Measurements from ENCODE around the gene ROBO2. TPM values are rescaled to one million over a fixed set of nuclear protein-coding genes. Genes with fewer than 3 reads are reported as not detected.

The ROBO2 gene
- total RNA-seq, 1 experiment from 2014 or later, result not detected

- ATAC-seq (no peak), DNase-seq (ENCODE audit: low read depth, low spot score) (no peak)
- intact Hi-C loops (cut with micrococcal nuclease), result no loop called here
- Histone ChIP-seq H3K4me3 (replicated peaks in 1 of 2; ENCODE audit: low read depth in 1 of 2, low read length in 2 of 2) (no peak overlapping the region), H3K79me2 (ENCODE audit: insufficient read depth, low read length) (no peaks in the 10 kb centered on the region), H2AFZ (ENCODE audit: low read depth, low read length, poor library complexity, severe bottlenecking) (no peak overlapping the region), H3K4me2 (ENCODE audit: low read length) (no peak overlapping the region), H3K36me3 (ENCODE audit: control insufficient read depth in 1 of 2, insufficient read depth in 2 of 2, low read length in 2 of 2) (no peaks in the 10 kb centered on the region), H3K9me3 (ENCODE audit: control insufficient read depth in 1 of 2, insufficient read depth in 1 of 2, low read depth in 1 of 2, low read length in 2 of 2) (peaks cover 14% of the 10 kb centered on the region in 2 experiments; a peak in 3 of 4 replicates), H3K4me1 (ENCODE audit: control insufficient read depth in 1 of 2, insufficient read depth in 2 of 2, low read length in 2 of 2) (no peaks in the 10 kb centered on the region), H3K9ac (ENCODE audit: low read length) (no peak overlapping the region), H3K27me3 (ENCODE audit: insufficient read depth, low read length) (no peaks in the 10 kb centered on the region), H3K27ac (ENCODE audit: low read depth, low read length) (no peak overlapping the region), H3K9me2 (ENCODE audit: insufficient read depth) (no peaks in the 10 kb centered on the region), H4K20me1 (ENCODE audit: insufficient read depth) (no peaks in the 10 kb centered on the region)
- POLR2A ChIA-PET, result no interaction called here
- TF ChIP-seq JUND (IDR thresholded peaks at IDR 0.05) (no peak), POLR2A (IDR thresholded peaks at IDR 0.05; ENCODE audit: borderline replicate concordance, extremely low read depth, insufficient read depth, insufficient read length) (no peak), ZNF274 (IDR thresholded peaks at IDR 0.05; ENCODE audit: low read depth, low read length) (no peak), FOSL1 (IDR thresholded peaks at IDR 0.05; ENCODE audit: low read depth) (no peak), REST (IDR thresholded peaks at IDR 0.05; ENCODE audit: low read depth) (no peak), RAD21 (IDR thresholded peaks at IDR 0.05; ENCODE audit: low read depth) (no peak), EGR1 (IDR thresholded peaks at IDR 0.05; ENCODE audit: low read depth) (no peak), YY1 (IDR thresholded peaks at IDR 0.05; ENCODE audit: extremely low read depth, insufficient replicate concordance, low read depth, low read length) (no peak)
- TF ChIP-seq, protein P1, sequence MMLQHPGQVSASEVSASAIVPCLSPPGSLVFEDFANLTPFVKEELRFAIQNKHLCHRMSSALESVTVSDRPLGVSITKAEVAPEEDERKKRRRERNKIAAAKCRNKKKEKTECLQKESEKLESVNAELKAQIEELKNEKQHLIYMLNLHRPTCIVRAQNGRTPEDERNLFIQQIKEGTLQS (IDR thresholded peaks at IDR 0.05), result no peak
- CTCF ChIA-PET, result no interaction called here
- RAD21 ChIA-PET (ENCODE audit: low non-redundant PET in 1 of 2, low total read pairs in 2 of 2, uncharacterized antibody in 2 of 2, unreplicated experiment in 2 of 2), result no interaction called here
- no TSS peak for BruUV-seq (replicated peaks)
These were observed 28.9 kb downstream of the ROBO2 start for GRCh38 chr3:77068808-77069207.

All from HCT116 (cell line).